ENCODE data around the gene CANT1. TPM values are rescaled to one million over a fixed set of nuclear protein-coding genes. Genes with fewer than 3 reads are reported as not detected.
A peak's percentile ranks its signal among the peaks of the same experiment; 100 is the strongest.

The CANT1 gene
- 10 to 100 TPM; 52.9 to 58.1 TPM for total RNA-seq

- peak; percentile 94 to 97 for ATAC-seq (replicated peaks in 1 of 2)
- Mint-ChIP-seq H3K4me1 (ENCODE audit: low read depth) (peaks cover 55% of the 10 kb centered on the region), H3K27ac (peak within 1 kb of the TSS; percentile 97), H3K4me3 (peak within 1 kb of the TSS; percentile 92 to 95), H3K9me3 (peaks cover 2 to 3% of the 10 kb centered on the region in 2 donors), H3K36me3 (ENCODE audit: insufficient read depth in 2 of 2) (peaks cover 8 to 9% of the 10 kb centered on the region in 2 donors), H3K27me3 (ENCODE audit: low read depth) (peaks cover 7% of the 10 kb centered on the region)
- DNase-seq: peak; percentile 91
Measured at GRCh38 chr17:79009397-79010303, at the start of gene CANT1. Gene CANT1, minus strand, starts transcription at chr17:79009764. Its CDS starts 12,142 bp downstream, at chr17:78997622.

DNA sequence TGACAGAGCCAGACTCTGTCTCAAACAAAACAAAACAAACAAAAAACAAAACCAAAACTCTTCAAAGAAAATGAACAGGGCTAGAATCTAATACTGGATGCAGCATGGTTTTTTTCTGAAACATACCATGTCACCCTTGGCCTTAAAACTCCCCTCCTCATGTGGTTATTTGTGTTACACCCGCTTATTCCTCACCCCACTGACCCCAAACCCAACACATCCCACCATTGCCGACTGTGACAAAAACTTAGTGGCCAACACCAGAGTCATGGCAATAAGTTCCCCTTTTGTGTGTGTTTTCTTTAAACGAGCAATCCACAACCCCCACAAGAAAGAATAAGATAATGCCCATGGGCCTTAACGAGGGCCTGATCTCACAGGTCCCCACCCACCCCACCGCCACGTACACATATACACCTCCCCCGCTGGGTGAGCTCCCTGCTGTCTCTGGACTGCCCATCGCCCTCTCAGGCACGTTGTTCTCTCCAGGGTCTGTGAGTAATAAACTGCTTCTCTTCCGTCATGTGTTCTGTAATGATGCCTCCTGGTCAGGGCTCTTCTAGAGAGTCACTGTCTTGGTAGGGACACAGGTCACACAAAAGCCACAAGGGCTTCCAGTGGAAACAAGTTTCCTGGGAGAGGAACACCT is 48.3 kb upstream of the CANT1 start:
- ATAC-seq (replicated peaks in 1 of 2) (no peak), DNase-seq (no peak)
- Mint-ChIP-seq H3K27ac (no peak overlapping the region), H3K36me3 (ENCODE audit: insufficient read depth in 2 of 2) (peaks cover 2 to 4% of the 10 kb centered on the region in 2 donors), H3K4me3 (no peak overlapping the region), H3K27me3 (ENCODE audit: low read depth) (peaks cover 20% of the 10 kb centered on the region), H3K4me1 (ENCODE audit: low read depth) (peaks cover 5% of the 10 kb centered on the region), H3K9me3 (peaks cover 6 to 7% of the 10 kb centered on the region in 2 donors)

- peaks cover 5% of the 10 kb centered on the region for H3K4me1 Mint-ChIP-seq (ENCODE audit: low read depth)
- ATAC-seq (replicated peaks in 1 of 2) (no peak), DNase-seq (no peak)
- H3K4me3 Mint-ChIP-seq: no peak overlapping the region
- H3K36me3 Mint-ChIP-seq (ENCODE audit: insufficient read depth in 2 of 2): peaks cover 2 to 5% of the 10 kb centered on the region in 2 donors
- H3K27me3 Mint-ChIP-seq (ENCODE audit: low read depth): peaks cover 22% of the 10 kb centered on the region
- H3K9me3 Mint-ChIP-seq: peaks cover 6 to 7% of the 10 kb centered on the region in 2 donors
- no peak overlapping the region for H3K27ac Mint-ChIP-seq
Measured at GRCh38 chr17:79055197-79055596, 45.6 kb upstream of the CANT1 start.

GRCh38 chr17:79054200-79054960 is 44.8 kb upstream of the CANT1 start:
- Mint-ChIP-seq H3K36me3 (ENCODE audit: insufficient read depth in 2 of 2) (peaks cover 2 to 5% of the 10 kb centered on the region in 2 donors), H3K4me1 (ENCODE audit: low read depth) (peaks cover 5% of the 10 kb centered on the region), H3K4me3 (no peak overlapping the region), H3K27me3 (ENCODE audit: low read depth) (peaks cover 19% of the 10 kb centered on the region), H3K9me3 (peaks cover 6 to 7% of the 10 kb centered on the region in 2 donors), H3K27ac (no peak overlapping the region)
- DNase-seq (no peak), ATAC-seq (replicated peaks in 1 of 2) (no peak)

DNA sequence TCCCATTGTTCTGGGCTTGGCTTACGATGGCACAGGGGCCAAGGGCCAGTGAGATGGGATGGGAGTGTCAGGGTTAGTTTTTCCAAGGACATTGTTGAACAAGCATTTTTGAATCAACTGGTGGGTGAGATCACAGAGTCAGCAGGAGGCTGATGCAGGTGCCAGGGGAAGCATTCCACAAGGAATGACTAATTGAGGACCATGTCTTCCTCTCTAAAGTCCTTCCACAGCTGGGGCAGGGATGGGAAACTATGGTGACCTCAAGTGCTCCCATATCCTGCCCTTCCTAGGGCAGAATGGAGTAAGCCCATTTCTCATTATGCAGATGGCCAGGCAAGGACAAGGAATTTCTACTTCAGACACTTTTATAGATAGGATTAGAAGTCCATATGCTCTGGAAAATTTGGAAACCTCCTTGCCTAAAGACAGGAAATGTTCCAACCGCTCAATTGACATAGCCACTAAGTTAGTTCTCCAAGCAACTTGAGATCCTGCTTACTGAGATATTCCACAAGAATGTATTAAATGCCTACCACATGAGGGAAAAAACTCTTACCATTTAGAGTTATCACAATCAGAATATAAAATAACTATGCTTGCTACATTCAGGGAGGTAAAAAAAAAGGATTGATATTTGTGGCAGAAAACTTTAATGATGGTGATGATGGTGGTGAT is 43.8 kb upstream of the CANT1 start:
- no peak overlapping the region for H3K27ac Mint-ChIP-seq
- ATAC-seq (replicated peaks in 1 of 2) (no peak), DNase-seq (no peak)
- no peak overlapping the region for H3K4me3 Mint-ChIP-seq
- peaks cover 2 to 5% of the 10 kb centered on the region in 2 donors for H3K36me3 Mint-ChIP-seq (ENCODE audit: insufficient read depth in 2 of 2)
- H3K27me3 Mint-ChIP-seq (ENCODE audit: low read depth): peaks cover 14% of the 10 kb centered on the region
- H3K9me3 Mint-ChIP-seq: peaks cover 6 to 7% of the 10 kb centered on the region in 2 donors
- no peaks in the 10 kb centered on the region for H3K4me1 Mint-ChIP-seq (ENCODE audit: low read depth)

- Mint-ChIP-seq H3K27ac (no peak overlapping the region), H3K4me1 (ENCODE audit: low read depth) (no peaks in the 10 kb centered on the region), H3K9me3 (peaks cover 6 to 7% of the 10 kb centered on the region in 2 donors), H3K4me3 (no peak overlapping the region), H3K27me3 (ENCODE audit: low read depth) (peaks cover 4% of the 10 kb centered on the region), H3K36me3 (ENCODE audit: insufficient read depth in 2 of 2) (peaks cover 2 to 5% of the 10 kb centered on the region in 2 donors)
- ATAC-seq (replicated peaks in 1 of 2): no peak
- no peak for DNase-seq
Measured at GRCh38 chr17:79052131-79052530, 42.6 kb upstream of the CANT1 start.

DNA sequence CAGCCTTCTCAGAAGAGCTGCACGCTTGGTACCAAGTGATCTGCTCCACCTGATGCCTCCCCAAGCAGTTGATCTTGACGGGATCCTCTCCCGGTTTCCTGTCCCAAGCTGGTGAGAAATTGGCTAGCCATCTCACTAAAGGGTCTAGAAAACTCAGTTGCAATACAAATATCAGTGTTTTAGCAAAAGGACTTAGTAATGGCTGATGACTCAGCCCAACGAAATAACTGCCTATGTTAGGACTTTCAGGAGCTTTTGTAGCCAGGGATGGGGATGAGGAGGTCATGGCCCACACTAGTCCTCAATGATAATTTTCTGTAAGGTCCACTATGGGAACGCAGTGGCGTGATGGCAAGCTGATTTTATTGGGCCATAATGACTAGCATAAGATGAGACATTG is 41.7 kb upstream of the CANT1 start:
- Mint-ChIP-seq H3K4me3 (no peak overlapping the region), H3K27me3 (ENCODE audit: low read depth) (peaks cover 4% of the 10 kb centered on the region), H3K36me3 (ENCODE audit: insufficient read depth in 2 of 2) (peaks cover 2 to 5% of the 10 kb centered on the region in 2 donors), H3K4me1 (ENCODE audit: low read depth) (no peaks in the 10 kb centered on the region), H3K9me3 (peaks cover 6 to 7% of the 10 kb centered on the region in 2 donors), H3K27ac (no peak overlapping the region)
- ATAC-seq (replicated peaks in 1 of 2) (no peak), DNase-seq (no peak)

GRCh38 chr17:79050551-79050950 is 41.0 kb upstream of the CANT1 start:
- ATAC-seq (replicated peaks in 1 of 2) (no peak), DNase-seq (no peak)
- Mint-ChIP-seq H3K36me3 (ENCODE audit: insufficient read depth in 2 of 2) (peaks cover 2 to 5% of the 10 kb centered on the region in 2 donors), H3K27me3 (ENCODE audit: low read depth) (peaks cover 11% of the 10 kb centered on the region), H3K9me3 (peaks cover 6 to 7% of the 10 kb centered on the region in 2 donors), H3K4me1 (ENCODE audit: low read depth) (no peaks in the 10 kb centered on the region), H3K4me3 (no peak overlapping the region), H3K27ac (no peak overlapping the region)

DNA sequence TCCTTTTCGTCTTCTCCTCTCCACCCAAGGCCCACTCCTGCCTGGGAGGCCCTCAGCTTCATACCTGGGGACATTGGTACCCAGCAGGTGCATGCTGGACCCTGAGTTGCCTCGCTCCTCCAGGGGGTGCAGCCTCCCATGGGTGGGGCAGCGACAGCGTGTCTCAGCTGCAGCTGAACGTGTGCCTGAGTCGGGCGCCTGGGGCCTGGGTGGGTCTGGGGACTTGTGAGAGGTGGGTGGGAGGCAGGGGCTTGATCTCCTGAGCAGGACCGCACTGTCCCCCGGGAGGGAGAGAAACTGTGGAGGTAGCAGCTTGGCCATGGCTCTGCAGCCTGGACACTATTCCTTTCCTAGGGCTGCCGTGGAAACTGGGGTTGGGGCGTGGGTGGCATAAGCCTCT is 40.3 kb upstream of the CANT1 start:
- no peak overlapping the region for H3K4me3 Mint-ChIP-seq
- no peaks in the 10 kb centered on the region for H3K4me1 Mint-ChIP-seq (ENCODE audit: low read depth)
- H3K27ac Mint-ChIP-seq: no peak overlapping the region
- DNase-seq: no peak
- H3K36me3 Mint-ChIP-seq (ENCODE audit: insufficient read depth in 2 of 2): peaks cover 2 to 5% of the 10 kb centered on the region in 2 donors
- peaks cover 4 to 6% of the 10 kb centered on the region in 2 donors for H3K9me3 Mint-ChIP-seq
- H3K27me3 Mint-ChIP-seq (ENCODE audit: low read depth): peaks cover 18% of the 10 kb centered on the region
- no peak for ATAC-seq (replicated peaks in 1 of 2)

DNA sequence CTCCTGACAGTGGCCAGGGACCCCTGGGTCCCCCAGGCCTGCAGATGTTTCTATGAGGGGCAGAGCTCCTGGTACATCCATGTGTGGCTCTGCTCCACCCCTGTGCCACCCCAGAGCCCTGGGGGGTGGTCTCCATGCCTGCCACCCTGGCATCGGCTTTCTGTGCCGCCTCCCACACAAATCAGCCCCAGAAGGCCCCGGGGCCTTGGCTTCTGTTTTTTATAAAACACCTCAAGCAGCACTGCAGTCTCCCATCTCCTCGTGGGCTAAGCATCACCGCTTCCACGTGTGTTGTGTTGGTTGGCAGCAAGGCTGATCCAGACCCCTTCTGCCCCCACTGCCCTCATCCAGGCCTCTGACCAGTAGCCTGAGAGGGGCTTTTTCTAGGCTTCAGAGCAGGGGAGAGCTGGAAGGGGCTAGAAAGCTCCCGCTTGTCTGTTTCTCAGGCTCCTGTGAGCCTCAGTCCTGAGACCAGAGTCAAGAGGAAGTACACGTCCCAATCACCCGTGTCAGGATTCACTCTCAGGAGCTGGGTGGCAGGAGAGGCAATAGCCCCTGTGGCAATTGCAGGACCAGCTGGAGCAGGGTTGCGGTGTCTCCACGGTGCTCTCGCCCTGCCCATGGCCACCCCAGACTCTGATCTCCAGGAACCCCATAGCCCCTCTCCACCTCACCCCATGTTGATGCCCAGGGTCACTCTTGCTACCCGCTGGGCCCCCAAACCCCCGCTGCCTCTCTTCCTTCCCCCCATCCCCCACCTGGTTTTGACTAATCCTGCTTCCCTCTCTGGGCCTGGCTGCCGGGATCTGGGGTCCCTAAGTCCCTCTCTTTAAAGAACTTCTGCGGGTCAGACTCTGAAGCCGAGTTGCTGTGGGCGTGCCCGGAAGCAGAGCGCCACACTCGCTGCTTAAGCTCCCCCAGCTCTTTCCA is 39.5 kb upstream of the CANT1 start:
- H3K4me1 Mint-ChIP-seq (ENCODE audit: low read depth): no peaks in the 10 kb centered on the region
- H3K27me3 Mint-ChIP-seq (ENCODE audit: low read depth): peaks cover 20% of the 10 kb centered on the region
- DNase-seq: no peak
- no peak overlapping the region for H3K27ac Mint-ChIP-seq
- peaks cover 0 to 5% of the 10 kb centered on the region in 2 donors for H3K36me3 Mint-ChIP-seq (ENCODE audit: insufficient read depth in 2 of 2)
- peaks cover 0 to 2% of the 10 kb centered on the region in 2 donors for H3K9me3 Mint-ChIP-seq
- H3K4me3 Mint-ChIP-seq: no peak overlapping the region
- no peak for ATAC-seq (replicated peaks in 1 of 2)

- Mint-ChIP-seq H3K36me3 (ENCODE audit: insufficient read depth in 2 of 2) (peaks cover 0 to 1% of the 10 kb centered on the region in 2 donors), H3K9me3 (peaks cover under 1 to 2% of the 10 kb centered on the region in 2 donors), H3K4me1 (ENCODE audit: low read depth) (no peaks in the 10 kb centered on the region), H3K27ac (no peak overlapping the region), H3K4me3 (no peak overlapping the region), H3K27me3 (ENCODE audit: low read depth) (peaks cover 20% of the 10 kb centered on the region)
- ATAC-seq (replicated peaks in 1 of 2) (no peak), DNase-seq (no peak)
Measured at GRCh38 chr17:79047923-79048825, 38.6 kb upstream of the CANT1 start.
